ENCODE results near the gene PRPF8. TPM values are rescaled to one million over a fixed set of nuclear protein-coding genes. Genes with fewer than 3 reads are reported as not detected.

PRPF8 gene
- total and polyA plus RNA-seq, 2 of the 8 experiments (the other 6 are each of a cell fraction or from before 2014, with no cell fraction given), result 329 to 337 TPM

GRCh38 chr17:1623057-1623630 is 61.5 kb downstream of the PRPF8 start (continued):
- TF ChIP-seq CHD7 (IDR thresholded peaks at IDR 0.05; ENCODE audit: insufficient replicate concordance, low read length) (no peak), CHD2 (IDR thresholded peaks at IDR 0.05; ENCODE audit: low read length) (no peak), NRF1 (IDR thresholded peaks at IDR 0.05; ENCODE audit: low read depth, low read length) (no peak), MAFK (IDR thresholded peaks at IDR 0.05; ENCODE audit: low read depth, low read length) (no peak), RAD21 (IDR thresholded peaks at IDR 0.05 in 1 of 2, conservative IDR thresholded peaks at IDR 0.05 in 1 of 2; ENCODE audit: low read depth in 2 of 2, low read length in 2 of 2) (no peak), BCL11A (IDR thresholded peaks at IDR 0.05; ENCODE audit: low read depth in 2 of 2, low read length in 2 of 2) (no peak), RNF2 (IDR thresholded peaks at IDR 0.05; ENCODE audit: borderline replicate concordance, low read depth, low read length, missing control alignments, poor library complexity, severe bottlenecking) (no peak)
